ENCODE data around the gene MCF2L. TPM values are rescaled to one million over a fixed set of nuclear protein-coding genes. Genes with fewer than 3 reads are reported as not detected.

Gene MCF2L
- polyA plus RNA-seq, 1 donor (not counting 4 experiments of a cell fraction or from before 2014, with no cell fraction given) = 0.14 TPM

DNA sequence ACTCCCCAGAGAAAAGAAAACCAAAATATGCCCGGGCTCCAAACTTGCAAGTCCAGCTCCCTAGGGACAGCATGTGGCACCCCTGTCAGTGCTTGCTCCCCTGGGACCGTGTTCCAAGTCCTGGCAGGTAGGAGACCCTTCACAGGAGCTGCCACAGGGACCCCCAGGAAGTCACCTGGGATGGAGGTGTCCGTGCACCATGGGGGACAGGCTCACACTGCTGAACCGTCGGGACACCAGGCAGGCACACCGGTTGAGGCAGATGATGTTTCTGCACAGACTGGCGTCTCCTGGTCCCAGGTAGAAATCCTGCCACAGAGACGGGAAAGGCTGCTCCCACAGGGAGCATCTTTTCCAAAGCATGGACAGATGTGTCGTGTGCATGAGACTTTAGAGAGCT is 177.7 kb downstream of the MCF2L start:
- Histone ChIP-seq H3K36me3 (ENCODE audit: control insufficient read depth in 2 of 2, extremely low read depth in 1 of 2, insufficient read depth in 2 of 2, low read length in 2 of 2) (no peaks in the 10 kb centered on the region), H3K4me2 (ENCODE audit: control insufficient read depth, extremely low read depth, insufficient read depth, low read depth, low read length) (no peak overlapping the region), H3K9me1 (ENCODE audit: control insufficient read depth, extremely low read depth, insufficient read depth, low read length) (no peaks in the 10 kb centered on the region), H3K79me2 (ENCODE audit: control insufficient read depth, insufficient read depth, low read length) (no peaks in the 10 kb centered on the region), H3K27ac (ENCODE audit: control insufficient read depth, insufficient read depth, low read length) (no peak overlapping the region), H4K20me1 (ENCODE audit: control insufficient read depth, extremely low read depth, insufficient read depth, low read length) (no peaks in the 10 kb centered on the region), H3K9ac (ENCODE audit: control insufficient read depth, extremely low read depth, insufficient read depth, low read length) (no peak overlapping the region), H2AFZ (ENCODE audit: control insufficient read depth, low read length) (no peak overlapping the region), H3K27me3 (ENCODE audit: control insufficient read depth, extremely low read depth, insufficient read depth, low read length) (peaks cover 6% of the 10 kb centered on the region), H3K9me3 (ENCODE audit: control insufficient read depth, low read depth, low read length) (no peaks in the 10 kb centered on the region), H3K4me3 (ENCODE audit: control insufficient read depth in 2 of 3, extremely low read depth in 1 of 3, insufficient read depth in 2 of 3, low read depth in 1 of 3, low read length in 3 of 3) (no peak overlapping the region), H3K4me1 (ENCODE audit: control insufficient read depth, extremely low read depth, insufficient read depth, low read length) (no peaks in the 10 kb centered on the region)
- no peak for FAIRE-seq
- dilution Hi-C loops (cut with MboI; ENCODE audit: extremely low pct_ligation_motif_present, low sequenced_read_pairs) = no loop called here
- DNase-seq (ENCODE audit: low read depth, low spot score) = no peak
- no peak for TF ChIP-seq CTCF (optimal IDR thresholded peaks at IDR 0.05 in 1 of 3, IDR thresholded peaks at IDR 0.05 in 1 of 3, conservative IDR thresholded peaks at IDR 0.05 in 1 of 3; ENCODE audit: extremely low read depth in 1 of 3, insufficient read depth in 2 of 3, low read length in 3 of 3)

GRCh38 chr13:113147206-113147605 is 178.2 kb downstream of the MCF2L start:
- H3K27ac ChIP-seq (ENCODE audit: control insufficient read depth, insufficient read depth, low read length) = no peak overlapping the region
- H3K9me3 ChIP-seq (ENCODE audit: control insufficient read depth, low read depth, low read length) = no peaks in the 10 kb centered on the region
- no peak overlapping the region for H2AFZ ChIP-seq (ENCODE audit: control insufficient read depth, low read length)
- H3K79me2 ChIP-seq (ENCODE audit: control insufficient read depth, insufficient read depth, low read length) = no peaks in the 10 kb centered on the region
- peaks cover 11% of the 10 kb centered on the region for H3K27me3 ChIP-seq (ENCODE audit: control insufficient read depth, extremely low read depth, insufficient read depth, low read length)
- TF ChIP-seq CTCF (optimal IDR thresholded peaks at IDR 0.05 in 1 of 3, IDR thresholded peaks at IDR 0.05 in 1 of 3, conservative IDR thresholded peaks at IDR 0.05 in 1 of 3; ENCODE audit: extremely low read depth in 1 of 3, insufficient read depth in 2 of 3, low read length in 3 of 3) = no peak
- TF ChIP-seq EZH2 (IDR thresholded peaks at IDR 0.05; ENCODE audit: low read length) = no peak
- no peak overlapping the region for H3K4me2 ChIP-seq (ENCODE audit: control insufficient read depth, extremely low read depth, insufficient read depth, low read depth, low read length)
- no peaks in the 10 kb centered on the region for H4K20me1 ChIP-seq (ENCODE audit: control insufficient read depth, extremely low read depth, insufficient read depth, low read length)
- dilution Hi-C loops (cut with MboI; ENCODE audit: extremely low pct_ligation_motif_present, low sequenced_read_pairs) = no loop called here
- H3K36me3 ChIP-seq (ENCODE audit: control insufficient read depth in 2 of 2, extremely low read depth in 1 of 2, insufficient read depth in 2 of 2, low read length in 2 of 2) = no peaks in the 10 kb centered on the region
- H3K4me1 ChIP-seq (ENCODE audit: control insufficient read depth, extremely low read depth, insufficient read depth, low read length) = no peaks in the 10 kb centered on the region
- no peaks in the 10 kb centered on the region for H3K9me1 ChIP-seq (ENCODE audit: control insufficient read depth, extremely low read depth, insufficient read depth, low read length)
- H3K9ac ChIP-seq (ENCODE audit: control insufficient read depth, extremely low read depth, insufficient read depth, low read length) = no peak overlapping the region
- no peak overlapping the region for H3K4me3 ChIP-seq (ENCODE audit: control insufficient read depth in 2 of 3, extremely low read depth in 1 of 3, insufficient read depth in 2 of 3, low read depth in 1 of 3, low read length in 3 of 3)
- FAIRE-seq (no peak), DNase-seq (ENCODE audit: low read depth, low spot score) (no peak)

Data from keratinocyte (primary cell).